ENCODE measurements around the gene INSIG1. TPM values are rescaled to one million over a fixed set of nuclear protein-coding genes. Genes with fewer than 3 reads are reported as not detected.
A peak's percentile ranks its signal among the peaks of the same experiment; 100 is the strongest.

Gene INSIG1
- total RNA-seq, 6 donors from 2014 or later, result 16.8 to 136 (median 100) TPM

GRCh38 chr7:155286686-155287085 lies 11.0 kb upstream of the INSIG1 start:
- no peak overlapping the region for H3K4me3 ChIP-seq
- H3K36me3 ChIP-seq, result no peaks in the 10 kb centered on the region
- H3K27ac ChIP-seq, result no peak overlapping the region
- no peaks in the 10 kb centered on the region for H3K9me3 ChIP-seq
- H3K4me1 ChIP-seq, result peaks cover 0 to 4% (median 0%) of the 10 kb centered on the region in 4 donors
- no peak for ATAC-seq (ENCODE audit: low FRiP score in 2 of 2)
- no peaks in the 10 kb centered on the region for H3K27me3 ChIP-seq
- TF ChIP-seq POLR2A (IDR thresholded peaks at IDR 0.05) (no peak), POLR2AphosphoS5 (IDR thresholded peaks at IDR 0.05) (no peak), EP300 (IDR thresholded peaks at IDR 0.05) (no peak)
- TF ChIP-seq, protein P1, sequence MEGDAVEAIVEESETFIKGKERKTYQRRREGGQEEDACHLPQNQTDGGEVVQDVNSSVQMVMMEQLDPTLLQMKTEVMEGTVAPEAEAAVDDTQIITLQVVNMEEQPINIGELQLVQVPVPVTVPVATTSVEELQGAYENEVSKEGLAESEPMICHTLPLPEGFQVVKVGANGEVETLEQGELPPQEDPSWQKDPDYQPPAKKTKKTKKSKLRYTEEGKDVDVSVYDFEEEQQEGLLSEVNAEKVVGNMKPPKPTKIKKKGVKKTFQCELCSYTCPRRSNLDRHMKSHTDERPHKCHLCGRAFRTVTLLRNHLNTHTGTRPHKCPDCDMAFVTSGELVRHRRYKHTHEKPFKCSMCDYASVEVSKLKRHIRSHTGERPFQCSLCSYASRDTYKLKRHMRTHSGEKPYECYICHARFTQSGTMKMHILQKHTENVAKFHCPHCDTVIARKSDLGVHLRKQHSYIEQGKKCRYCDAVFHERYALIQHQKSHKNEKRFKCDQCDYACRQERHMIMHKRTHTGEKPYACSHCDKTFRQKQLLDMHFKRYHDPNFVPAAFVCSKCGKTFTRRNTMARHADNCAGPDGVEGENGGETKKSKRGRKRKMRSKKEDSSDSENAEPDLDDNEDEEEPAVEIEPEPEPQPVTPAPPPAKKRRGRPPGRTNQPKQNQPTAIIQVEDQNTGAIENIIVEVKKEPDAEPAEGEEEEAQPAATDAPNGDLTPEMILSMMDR (IDR thresholded peaks at IDR 0.05), result no peak
- WGBS, 2 donors, result 74 to 83% methylated on average over 8 of the region's 8 CpGs
- no peak for DNase-seq

- no peaks in the 10 kb centered on the region for H3K9me3 ChIP-seq
- no peaks in the 10 kb centered on the region for H3K36me3 ChIP-seq
- H3K27me3 ChIP-seq, result no peaks in the 10 kb centered on the region
- ATAC-seq (ENCODE audit: low FRiP score in 2 of 2), result no peak
- peak in 1 of 2 donors; percentile 20 for DNase-seq
- peaks cover 0 to 4% (median 0%) of the 10 kb centered on the region in 4 donors for H3K4me1 ChIP-seq
- TF ChIP-seq POLR2A (IDR thresholded peaks at IDR 0.05) (no peak), POLR2AphosphoS5 (IDR thresholded peaks at IDR 0.05) (no peak), EP300 (IDR thresholded peaks at IDR 0.05) (no peak)
- TF ChIP-seq, protein P1 (IDR thresholded peaks at IDR 0.05), result no peak
- no peak overlapping the region for H3K4me3 ChIP-seq
- no peak overlapping the region for H3K27ac ChIP-seq
- WGBS, 2 donors, result 84 to 86% methylated on average over 20 to 24 of the region's 26 CpGs
Measured at GRCh38 chr7:155287284-155287935, 10.3 kb upstream of the INSIG1 start.

DNA sequence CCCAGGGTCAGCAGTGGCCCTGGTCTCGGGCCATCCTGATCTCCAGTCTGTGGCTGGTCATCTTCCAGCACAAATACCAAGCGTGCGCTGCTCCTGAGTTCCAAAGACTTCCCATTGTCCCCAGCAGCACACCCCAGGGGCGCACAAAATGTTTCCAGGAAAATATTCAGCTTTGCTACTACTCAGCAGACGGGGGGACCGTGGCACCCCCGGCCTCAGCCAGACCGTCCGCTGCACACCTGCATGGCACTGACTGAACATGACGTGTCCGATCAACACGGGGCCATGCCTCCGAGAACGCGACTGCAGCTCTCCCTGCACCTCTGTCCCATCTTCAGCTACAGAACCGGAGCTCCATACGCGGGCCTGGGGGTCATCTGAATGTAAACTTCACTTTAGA lies 9.6 kb upstream of the INSIG1 start:
- DNase-seq, result peak; percentile 14 to 58
- H3K9me3 ChIP-seq, result no peaks in the 10 kb centered on the region
- H3K27me3 ChIP-seq, result no peaks in the 10 kb centered on the region
- H3K36me3 ChIP-seq, result no peaks in the 10 kb centered on the region
- ATAC-seq (ENCODE audit: low FRiP score in 2 of 2), result no peak
- WGBS, 2 donors, result 95 to 97% methylated on average over 18 of the region's 18 CpGs
- peaks cover 0 to 4% (median 0%) of the 10 kb centered on the region in 4 donors for H3K4me1 ChIP-seq
- H3K4me3 ChIP-seq, result no peak overlapping the region
- TF ChIP-seq POLR2A (IDR thresholded peaks at IDR 0.05) (no peak), EP300 (IDR thresholded peaks at IDR 0.05) (no peak), POLR2AphosphoS5 (IDR thresholded peaks at IDR 0.05) (no peak)
- TF ChIP-seq, protein P1 (IDR thresholded peaks at IDR 0.05), result no peak
- no peak overlapping the region for H3K27ac ChIP-seq

GRCh38 chr7:155289107-155289506 lies 8.6 kb upstream of the INSIG1 start:
- WGBS, 2 donors, result 86 to 87% methylated on average over 7 of the region's 7 CpGs
- Histone ChIP-seq H3K27me3 (no peaks in the 10 kb centered on the region), H3K9me3 (no peaks in the 10 kb centered on the region), H3K4me3 (no peak overlapping the region), H3K4me1 (peaks cover 0 to 4% (median 0%) of the 10 kb centered on the region in 4 donors), H3K27ac (no peak overlapping the region), H3K36me3 (no peaks in the 10 kb centered on the region)
- ATAC-seq (ENCODE audit: low FRiP score in 2 of 2), result no peak
- TF ChIP-seq POLR2AphosphoS5 (IDR thresholded peaks at IDR 0.05) (no peak), POLR2A (IDR thresholded peaks at IDR 0.05) (no peak), EP300 (IDR thresholded peaks at IDR 0.05) (no peak)
- TF ChIP-seq, protein P1 (IDR thresholded peaks at IDR 0.05), result no peak
- DNase-seq, result peak in 1 of 2 donors; percentile 1
